Smooth muscle cell (in vitro differentiated cells): ENCODE results near the gene DDO. TPM values are rescaled to one million over a fixed set of nuclear protein-coding genes. Genes with fewer than 3 reads are reported as not detected.

Experiments
- DNase-seq: peaks from one replicate; lab custom pipeline; 2025; ENCODE audit not compliant: unreplicated experiment; lab: John Stamatoyannopoulos, UW
- H2AFZ ChIP-seq: fragments of 200-600 bp; sonication (generic); 2 replicates; pipeline ENCODE4 v1.6.0; 2016; ENCODE audit warnings: antibody characterized with exemption, low read depth, mild to moderate bottlenecking
- H3F3A ChIP-seq: fragments of 200-600 bp; sonication (generic); 2 replicates; pipeline ENCODE4 v1.6.0; 2017; ENCODE audit warnings: antibody characterized with exemption, low read depth
- H3K27ac ChIP-seq: fragments of 200-600 bp; sonication (generic); 2 replicates; pipeline ENCODE4 v1.5.1; 2016; ENCODE audit warnings: low read depth, mild to moderate bottlenecking
- H3K27me3 ChIP-seq: fragments of 200-600 bp; sonication (generic); 2 replicates; pipeline ENCODE4 v1.6.1; 2016; ENCODE audit warnings: low read depth, mild to moderate bottlenecking
- H3K36me3 ChIP-seq: fragments of 200-600 bp; sonication (generic); 2 replicates; pipeline ENCODE4 v1.5.1; 2016; ENCODE audit warnings: low read depth
- H3K4me1 ChIP-seq: fragments of 200-600 bp; sonication (generic); 2 replicates; pipeline ENCODE4 v1.5.1; 2016; ENCODE audit warnings: low read depth
- H3K4me2 ChIP-seq: fragments of 200-600 bp; sonication (generic); 2 replicates; pipeline ENCODE4 v1.6.0; 2016; ENCODE audit warnings: mild to moderate bottlenecking
- H3K4me3 ChIP-seq: fragments of 200-600 bp; sonication (generic); 2 replicates; pipeline ENCODE4 v1.5.1; 2016; ENCODE audit warnings: mild to moderate bottlenecking
- H3K79me2 ChIP-seq: fragments of 200-600 bp; sonication (generic); 2 replicates; pipeline ENCODE4 v1.6.0; 2016; ENCODE audit warnings: low read depth, mild to moderate bottlenecking
- H3K9ac ChIP-seq: fragments of 200-600 bp; sonication (generic); 2 replicates; pipeline ENCODE4 v1.6.0; 2016; ENCODE audit warnings: low read depth
- H3K9me3 ChIP-seq: fragments of 200-600 bp; sonication (generic); replicated peaks from 2 replicates; pipeline ENCODE4 v1.5.1; 2016; ENCODE audit warnings: low read depth
- H4K20me1 ChIP-seq: fragments of 200-600 bp; sonication (generic); 2 replicates; pipeline ENCODE4 v1.6.0; 2016; ENCODE audit warnings: low read depth
- CTCF ChIP-seq: fragments of 200-600 bp; sonication (generic); IDR thresholded peaks from 2 replicates; pipeline ENCODE4 v1.5.1; 2017; ENCODE audit warnings: borderline replicate concordance, mild to moderate bottlenecking, antibody characterized with exemption; ENCODE audit not compliant: insufficient read depth, poor library complexity, severe bottlenecking
- WGBS: methylation state at CpG from one replicate; pipeline ENCODE4 v1.1.7; 2016; ENCODE audit warnings: low lambda C conversion rate; 5-methylcytosine and 5-hydroxymethylcytosine counted together
- polyA plus RNA-seq: library from polyadenylated mRNA; unstranded; fragments of >200 nt; fragmentation: Nextera tagmentation; extraction: Ambion mirVana; gene quantifications from 2 replicates; pipeline ENCODE4 v1.2.1, GENCODE V29; 2016
- total RNA-seq: library from RNA; depleted of rRNA; stranded (reverse); fragments of >200 nt; gene quantifications from 2 replicates; pipeline ENCODE4 v1.2.3, GENCODE V29; 2014

The DDO gene
- total and polyA plus RNA-seq, 2 experiments from 2014 or later, result not detected

GRCh38 chr6:110394409-110394808 is 21.0 kb downstream of the DDO start:
- 95% methylated on average over 4 of the region's 4 CpGs for WGBS
- no peak for TF ChIP-seq CTCF
- Histone ChIP-seq H3K27ac (no peak overlapping the region), H3K4me3 (no peak overlapping the region), H3K9ac (no peak overlapping the region), H3K36me3 (no peaks in the 10 kb centered on the region), H4K20me1 (no peaks in the 10 kb centered on the region), H2AFZ (no peak overlapping the region), H3K4me1 (no peaks in the 10 kb centered on the region), H3F3A (no peaks in the 10 kb centered on the region), H3K27me3 (no peaks in the 10 kb centered on the region), H3K9me3 (no peaks in the 10 kb centered on the region), H3K4me2 (no peak overlapping the region), H3K79me2 (no peaks in the 10 kb centered on the region)
- no peak for DNase-seq

GRCh38 chr6:110392727-110393126 is 22.6 kb downstream of the DDO start:
- H2AFZ ChIP-seq, result no peak overlapping the region
- no peaks in the 10 kb centered on the region for H4K20me1 ChIP-seq
- H3K4me3 ChIP-seq, result no peak overlapping the region
- H3K36me3 ChIP-seq, result no peaks in the 10 kb centered on the region
- no peak overlapping the region for H3K4me2 ChIP-seq
- H3K79me2 ChIP-seq, result no peaks in the 10 kb centered on the region
- H3K9ac ChIP-seq, result no peak overlapping the region
- no peaks in the 10 kb centered on the region for H3F3A ChIP-seq
- no peak overlapping the region for H3K27ac ChIP-seq
- peaks cover 7% of the 10 kb centered on the region for H3K4me1 ChIP-seq
- no peaks in the 10 kb centered on the region for H3K9me3 ChIP-seq
- DNase-seq, result no peak
- no peak for TF ChIP-seq CTCF
- WGBS, result 89% methylated on average over 9 of the region's 9 CpGs
- no peaks in the 10 kb centered on the region for H3K27me3 ChIP-seq

GRCh38 chr6:110390404-110390803 is 25.0 kb downstream of the DDO start:
- no peak overlapping the region for H3K27ac ChIP-seq
- 44% methylated on average over 2 of the region's 2 CpGs for WGBS
- DNase-seq, result no peak
- no peaks in the 10 kb centered on the region for H3K36me3 ChIP-seq
- no peaks in the 10 kb centered on the region for H3F3A ChIP-seq
- no peak for TF ChIP-seq CTCF
- no peak overlapping the region for H2AFZ ChIP-seq
- no peak overlapping the region for H3K4me2 ChIP-seq
- H3K4me3 ChIP-seq, result no peak overlapping the region
- H3K27me3 ChIP-seq, result no peaks in the 10 kb centered on the region
- no peaks in the 10 kb centered on the region for H3K79me2 ChIP-seq
- no peaks in the 10 kb centered on the region for H3K9me3 ChIP-seq
- H4K20me1 ChIP-seq, result no peaks in the 10 kb centered on the region
- H3K9ac ChIP-seq, result no peak overlapping the region
- H3K4me1 ChIP-seq, result peaks cover 7% of the 10 kb centered on the region

GRCh38 chr6:110389689-110390382 is 25.5 kb downstream of the DDO start:
- TF ChIP-seq CTCF, result no peak
- DNase-seq, result no peak
- Histone ChIP-seq H4K20me1 (no peaks in the 10 kb centered on the region), H2AFZ (no peak overlapping the region), H3K27ac (no peak overlapping the region), H3K4me1 (peaks cover 7% of the 10 kb centered on the region), H3K36me3 (no peaks in the 10 kb centered on the region), H3K79me2 (no peaks in the 10 kb centered on the region), H3K27me3 (no peaks in the 10 kb centered on the region), H3F3A (no peaks in the 10 kb centered on the region), H3K4me2 (no peak overlapping the region), H3K9me3 (no peaks in the 10 kb centered on the region), H3K4me3 (no peak overlapping the region), H3K9ac (no peak overlapping the region)
- WGBS, result 87% methylated on average over 4 of the region's 4 CpGs
